Dendritic cell treated with granulocyte-macrophage colony-stimulating factor and Interleukin-4, amounts not matched to agents 40 ng/mL and 50 ng/mL, for 4 days (primary cell): Measurements from ENCODE around the gene MISP.
"Not testable (repeated sequence)": the region's sequence is repeated elsewhere in the genome, so short reads cannot be mapped to it uniquely, and the experiment has no call there.

Source experiments
- H3K27ac Mint-ChIP-seq: one replicate; pipeline ENCODE4 v1.8.0; 2022; ENCODE audit warnings: mild to moderate bottlenecking, mixed read lengths
- H3K27me3 Mint-ChIP-seq: one replicate; pipeline ENCODE4 v1.8.0; 2022; ENCODE audit warnings: mild to moderate bottlenecking, mixed read lengths
- H3K36me3 Mint-ChIP-seq: one replicate; pipeline ENCODE4 v1.8.0; 2022; ENCODE audit warnings: low read depth, mixed read lengths
- H3K4me1 Mint-ChIP-seq: one replicate; pipeline ENCODE4 v1.8.0; 2022; ENCODE audit warnings: low read depth, mixed read lengths
- H3K4me3 Mint-ChIP-seq: one replicate; pipeline ENCODE4 v1.8.0; 2022; ENCODE audit warnings: mild to moderate bottlenecking, moderate library complexity, mixed read lengths
- H3K9me3 Mint-ChIP-seq: one replicate; pipeline ENCODE4 v1.8.0; 2022; ENCODE audit warnings: mixed read lengths
- intact Hi-C: fragments of 100-400 bp; cut with micrococcal nuclease; formaldehyde crosslinking; loops from one replicate; pipeline ENCODE4 v1.15.0; 2022

Gene MISP, protein sequence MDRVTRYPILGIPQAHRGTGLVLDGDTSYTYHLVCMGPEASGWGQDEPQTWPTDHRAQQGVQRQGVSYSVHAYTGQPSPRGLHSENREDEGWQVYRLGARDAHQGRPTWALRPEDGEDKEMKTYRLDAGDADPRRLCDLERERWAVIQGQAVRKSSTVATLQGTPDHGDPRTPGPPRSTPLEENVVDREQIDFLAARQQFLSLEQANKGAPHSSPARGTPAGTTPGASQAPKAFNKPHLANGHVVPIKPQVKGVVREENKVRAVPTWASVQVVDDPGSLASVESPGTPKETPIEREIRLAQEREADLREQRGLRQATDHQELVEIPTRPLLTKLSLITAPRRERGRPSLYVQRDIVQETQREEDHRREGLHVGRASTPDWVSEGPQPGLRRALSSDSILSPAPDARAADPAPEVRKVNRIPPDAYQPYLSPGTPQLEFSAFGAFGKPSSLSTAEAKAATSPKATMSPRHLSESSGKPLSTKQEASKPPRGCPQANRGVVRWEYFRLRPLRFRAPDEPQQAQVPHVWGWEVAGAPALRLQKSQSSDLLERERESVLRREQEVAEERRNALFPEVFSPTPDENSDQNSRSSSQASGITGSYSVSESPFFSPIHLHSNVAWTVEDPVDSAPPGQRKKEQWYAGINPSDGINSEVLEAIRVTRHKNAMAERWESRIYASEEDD

DNA sequence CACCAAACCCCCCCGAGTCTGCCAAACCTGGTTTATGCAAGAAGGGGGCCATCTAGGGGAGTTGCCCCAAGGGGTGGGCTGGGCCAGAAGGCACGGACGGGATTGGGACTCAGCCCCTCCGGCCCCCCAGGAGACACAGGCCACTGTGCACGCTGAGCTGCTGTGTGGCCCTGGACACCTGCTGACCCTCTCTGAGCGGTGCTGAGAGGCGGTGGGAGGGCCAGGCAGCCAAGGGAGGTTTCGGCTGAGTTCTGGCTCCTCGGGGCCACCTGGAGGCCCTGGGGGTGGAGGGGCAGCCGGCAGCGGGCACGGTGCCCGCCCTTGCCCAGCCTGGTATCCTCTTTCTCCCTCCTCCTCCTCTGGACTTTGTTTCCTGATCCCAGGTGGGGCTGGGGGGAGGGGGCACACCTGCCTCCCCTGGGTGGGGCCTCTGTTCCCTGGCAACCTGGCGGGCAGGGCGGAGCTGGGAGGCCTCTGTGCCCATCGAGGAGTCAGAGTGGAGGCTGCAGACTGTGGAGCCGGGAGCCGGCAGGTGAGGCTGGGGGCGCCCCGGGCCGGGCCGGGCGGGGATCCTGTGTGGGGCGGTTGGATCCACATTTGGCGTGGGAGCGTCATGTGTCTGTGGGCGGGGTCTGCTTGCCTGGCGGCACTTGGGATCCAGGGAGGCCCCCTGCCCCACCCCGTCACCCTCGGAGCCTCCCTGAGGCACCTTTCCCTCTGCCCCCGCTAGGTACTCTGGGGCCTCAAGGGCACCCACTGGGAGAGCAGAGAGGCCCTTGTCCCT lies at the start of gene MISP:
Gene MISP (plus strand): TSS at position 473 of the 784 bp plus-strand sequence. CDS start 5,835 bp downstream, outside the sequence.
- intact Hi-C loops = loop anchor here (5.0 kb wide), 1 partner anchor 89 kb away; the partner anchor contains the start of gene RNF126
- Mint-ChIP-seq H3K27ac (peak within 1 kb of the TSS; percentile 73), H3K36me3 (no peaks in the 10 kb centered on the region), H3K4me3 (no peak within 1 kb of the TSS), H3K27me3 (peaks cover 16% of the 10 kb centered on the region), H3K4me1 (peaks cover 22% of the 10 kb centered on the region), H3K9me3 (peaks cover 9% of the 10 kb centered on the region)

DNA sequence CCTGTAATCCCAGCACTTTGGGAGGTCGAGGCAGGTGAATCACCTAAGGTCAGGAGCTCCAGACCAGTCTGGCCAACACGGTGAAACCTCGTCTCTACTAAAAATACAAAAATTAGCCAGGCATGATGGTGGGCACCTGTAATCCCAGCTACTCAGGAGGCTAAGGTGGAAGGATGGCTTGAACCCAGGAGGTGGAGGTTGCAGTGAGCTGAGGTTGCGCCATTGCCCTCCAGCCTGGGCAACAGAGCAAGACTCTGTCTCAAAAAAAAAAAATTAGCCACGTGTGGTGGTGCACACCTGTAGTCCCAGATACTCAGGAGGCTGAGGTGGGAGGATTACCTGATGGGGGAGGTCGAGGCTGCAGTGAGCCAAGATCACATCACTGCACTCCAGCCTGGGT lies 48.1 kb upstream of the MISP start:
- Mint-ChIP-seq H3K4me3 (peak overlapping the region; percentile 92), H3K27me3 (peaks cover 14% of the 10 kb centered on the region), H3K27ac (peak overlapping the region; percentile 85), H3K4me1 (peaks cover 44% of the 10 kb centered on the region)
- H3K36me3 Mint-ChIP-seq, intact Hi-C loops, H3K9me3 Mint-ChIP-seq: not testable (repeated sequence)

DNA sequence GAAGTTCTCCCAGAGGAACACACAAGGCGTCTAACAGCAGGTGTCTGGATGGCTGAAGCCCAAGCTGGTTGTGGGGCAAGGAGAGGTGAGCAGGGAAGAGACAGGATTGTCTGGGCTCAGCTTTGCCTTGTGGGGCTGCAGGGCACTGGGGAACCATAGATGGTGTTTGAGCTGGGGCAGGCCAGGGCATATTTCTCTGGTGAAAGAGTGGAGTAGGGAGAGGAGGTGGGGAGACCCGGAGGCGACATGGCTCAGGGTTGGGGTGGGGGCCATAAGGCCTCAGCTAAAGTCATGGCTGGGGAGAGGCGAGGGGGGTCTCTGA lies 47.6 kb upstream of the MISP start:
- peak overlapping the region; percentile 92 for H3K4me3 Mint-ChIP-seq
- peak overlapping the region; percentile 85 for H3K27ac Mint-ChIP-seq
- intact Hi-C loops = no loop called here

DNA sequence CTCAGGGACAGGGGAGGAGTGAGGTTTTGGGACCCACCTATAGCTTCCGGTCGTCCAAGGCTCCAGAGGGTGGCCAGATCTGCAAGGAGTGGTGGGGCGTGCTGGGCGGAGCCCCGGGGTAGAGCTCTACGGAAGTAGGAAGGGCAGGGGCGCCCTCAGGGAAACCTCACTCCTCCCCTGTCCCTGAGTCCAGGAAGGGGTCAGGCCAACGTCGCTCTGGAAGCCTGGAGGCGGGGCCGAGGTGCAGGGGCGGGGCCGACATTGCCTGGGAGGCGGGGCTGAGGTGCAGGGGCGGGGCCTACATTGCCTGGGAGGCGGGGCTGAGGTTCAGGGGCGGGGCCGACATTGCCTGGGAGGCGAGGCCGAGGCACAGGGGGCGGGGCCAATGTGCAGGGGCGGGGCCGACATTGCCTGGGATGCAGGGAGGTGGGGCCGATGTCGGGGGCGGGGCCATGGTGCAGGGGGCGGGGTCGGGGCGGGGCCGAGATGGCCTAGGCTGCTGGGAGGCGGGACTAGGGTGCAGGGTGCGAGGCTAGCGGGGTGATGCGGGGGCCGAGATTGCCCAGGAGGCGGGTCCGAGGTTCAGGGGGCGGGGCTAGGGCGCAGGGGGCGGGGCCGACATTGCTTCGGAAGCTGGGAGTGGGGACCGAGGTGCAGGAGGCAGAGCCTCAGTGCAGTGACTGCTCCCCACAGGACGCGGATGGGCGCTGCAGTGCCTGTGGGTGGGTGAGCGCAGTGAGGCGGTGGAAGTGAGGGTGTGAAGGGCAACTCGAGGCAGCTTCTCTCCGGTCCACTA lies 47.1 kb upstream of the MISP start:
- Mint-ChIP-seq H3K27me3 (peaks cover 21% of the 10 kb centered on the region), H3K27ac (peak overlapping the region; percentile 85), H3K4me3 (peak overlapping the region; percentile 92), H3K36me3 (peaks cover 8% of the 10 kb centered on the region), H3K4me1 (peaks cover 38% of the 10 kb centered on the region), H3K9me3 (no peaks in the 10 kb centered on the region)
- intact Hi-C loops = loop anchor here (1.0 kb wide), 1 partner anchor 23 kb away; no protein-coding TSS in a partner anchor

More for the DNA sequence above, 47.6 kb upstream of the MISP start:
- H3K9me3 Mint-ChIP-seq = no peaks in the 10 kb centered on the region
- H3K4me1 Mint-ChIP-seq = peaks cover 44% of the 10 kb centered on the region
- peaks cover 18% of the 10 kb centered on the region for H3K27me3 Mint-ChIP-seq
- peaks cover 8% of the 10 kb centered on the region for H3K36me3 Mint-ChIP-seq

DNA sequence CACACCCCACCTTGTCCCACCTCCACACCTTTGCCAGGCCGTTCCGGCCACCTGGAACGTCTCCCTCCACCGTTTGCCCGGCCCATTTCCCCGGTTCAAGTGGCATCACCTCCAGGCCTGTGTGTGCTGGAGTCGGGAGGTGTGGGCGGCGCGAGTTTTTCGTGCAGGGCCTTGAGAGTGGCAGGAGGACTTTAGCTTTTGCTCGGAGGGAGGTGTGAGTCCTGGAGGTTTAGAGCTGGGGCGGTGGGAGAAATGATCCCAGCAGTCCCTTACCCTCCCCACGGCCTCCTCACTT lies 46.5 kb upstream of the MISP start:
- Mint-ChIP-seq H3K4me3 (peak overlapping the region; percentile 66), H3K9me3 (no peaks in the 10 kb centered on the region), H3K36me3 (peaks cover 8% of the 10 kb centered on the region), H3K27ac (peak overlapping the region; percentile 85), H3K4me1 (peaks cover 33% of the 10 kb centered on the region), H3K27me3 (peaks cover 21% of the 10 kb centered on the region)
- intact Hi-C loops = loop anchor here (1.0 kb wide), 1 partner anchor 23 kb away; no protein-coding TSS in a partner anchor

DNA sequence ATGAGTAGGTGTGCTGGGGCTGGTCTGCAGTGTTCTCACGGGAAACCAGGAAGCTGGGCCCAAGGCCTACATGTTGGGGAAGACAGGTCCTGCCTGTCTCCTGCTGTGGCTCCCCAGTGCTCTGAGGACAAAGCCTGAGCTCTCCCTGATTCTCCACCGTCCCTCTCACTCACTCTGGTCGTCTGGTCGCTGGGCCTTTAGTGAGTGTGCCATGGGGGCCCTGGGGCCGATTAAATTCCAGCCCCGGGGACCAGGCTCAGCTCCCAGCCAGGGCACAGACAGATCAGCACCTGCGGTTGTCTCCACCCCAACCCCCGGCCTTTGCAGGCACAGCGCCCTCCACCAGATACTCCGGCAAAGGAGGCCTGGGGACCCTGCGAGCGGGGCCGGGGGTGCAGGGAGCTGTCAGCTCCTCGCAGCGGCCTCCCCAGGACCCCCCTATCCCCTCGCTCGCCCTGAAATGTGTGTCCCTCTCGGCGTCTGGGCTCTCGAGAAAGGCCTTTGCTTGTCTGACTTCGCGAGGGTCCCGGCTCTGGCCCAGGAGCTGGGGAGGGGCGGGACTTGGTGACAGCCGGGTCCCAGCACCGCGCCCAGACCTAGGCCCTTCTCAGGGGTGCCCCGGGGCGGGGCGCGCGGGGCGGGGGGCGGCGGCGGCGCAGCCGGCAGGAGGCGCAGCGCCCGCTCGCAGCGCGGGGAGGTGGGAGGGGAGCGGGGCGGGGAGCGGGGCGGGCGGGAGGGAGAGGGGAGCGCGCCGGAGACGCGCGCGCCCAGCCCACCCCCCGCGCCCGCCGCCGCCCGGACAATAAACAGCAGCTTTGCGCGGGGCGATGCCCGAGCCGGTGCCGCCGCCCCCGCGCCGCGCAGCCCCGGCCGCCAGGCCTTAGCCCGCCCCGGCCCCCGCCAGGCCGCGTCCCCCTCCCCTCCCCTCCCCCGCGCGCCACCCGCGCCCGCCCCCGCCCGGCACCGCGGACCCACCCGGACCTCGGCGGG lies 42.5 kb upstream of the MISP start, which contains the start of gene PALM:
Gene PALM (plus strand): TSS at position 782 of the 990 bp plus-strand sequence. CDS start 212 bp downstream, outside the sequence.
- Mint-ChIP-seq H3K36me3 (peaks cover 3% of the 10 kb centered on the region), H3K27me3 (peaks cover 55% of the 10 kb centered on the region), H3K4me3 (peak within 1 kb of the TSS; percentile 48), H3K9me3 (no peaks in the 10 kb centered on the region), H3K4me1 (peaks cover 10% of the 10 kb centered on the region), H3K27ac (no peak within 1 kb of the TSS)
- intact Hi-C loops = no loop called here

DNA sequence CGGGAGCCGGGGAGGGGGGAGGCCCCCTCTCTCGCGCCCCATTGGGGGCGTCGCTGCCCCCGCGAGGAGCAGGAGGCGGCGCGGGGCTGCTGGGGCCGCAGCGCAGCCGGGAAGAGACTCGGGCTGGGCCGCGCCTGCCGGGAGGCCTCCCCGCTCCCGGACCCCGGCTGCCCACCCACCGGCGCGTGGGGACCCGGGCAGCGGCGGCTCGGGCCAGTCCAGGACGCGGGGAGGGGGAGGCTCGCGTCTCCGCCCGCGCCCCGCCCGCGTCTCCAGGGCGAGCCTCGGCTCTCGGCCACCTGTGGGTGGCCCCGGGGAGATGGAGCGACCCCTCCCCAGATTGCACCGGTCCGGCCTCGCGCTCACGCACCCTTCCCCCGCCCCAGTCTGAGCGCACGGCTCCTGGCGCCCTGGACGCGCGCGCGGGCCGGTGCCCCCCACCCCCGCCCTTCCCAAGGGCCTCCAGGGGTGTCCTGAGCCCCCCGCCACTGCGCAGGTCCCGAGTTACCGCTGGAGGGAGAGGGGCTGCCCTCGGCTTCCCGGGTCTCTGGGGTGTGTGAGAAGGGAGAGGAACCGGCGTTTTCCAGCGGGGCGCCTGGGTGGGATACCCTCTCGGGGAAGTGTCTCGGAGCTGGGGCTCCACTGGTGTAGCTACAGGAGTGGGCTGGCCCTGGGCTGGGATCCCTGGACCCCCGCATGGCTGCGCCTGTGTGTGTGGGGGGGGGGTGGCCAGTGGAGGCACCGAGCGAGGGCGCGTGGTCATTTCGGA lies 41.5 kb upstream of the MISP start:
- H3K4me1 Mint-ChIP-seq = peaks cover 6% of the 10 kb centered on the region
- H3K9me3 Mint-ChIP-seq = no peaks in the 10 kb centered on the region
- intact Hi-C loops = no loop called here
- no peak overlapping the region for H3K27ac Mint-ChIP-seq
- H3K27me3 Mint-ChIP-seq = peaks cover 58% of the 10 kb centered on the region
- no peaks in the 10 kb centered on the region for H3K36me3 Mint-ChIP-seq
- H3K4me3 Mint-ChIP-seq = peak overlapping the region; percentile 39

DNA sequence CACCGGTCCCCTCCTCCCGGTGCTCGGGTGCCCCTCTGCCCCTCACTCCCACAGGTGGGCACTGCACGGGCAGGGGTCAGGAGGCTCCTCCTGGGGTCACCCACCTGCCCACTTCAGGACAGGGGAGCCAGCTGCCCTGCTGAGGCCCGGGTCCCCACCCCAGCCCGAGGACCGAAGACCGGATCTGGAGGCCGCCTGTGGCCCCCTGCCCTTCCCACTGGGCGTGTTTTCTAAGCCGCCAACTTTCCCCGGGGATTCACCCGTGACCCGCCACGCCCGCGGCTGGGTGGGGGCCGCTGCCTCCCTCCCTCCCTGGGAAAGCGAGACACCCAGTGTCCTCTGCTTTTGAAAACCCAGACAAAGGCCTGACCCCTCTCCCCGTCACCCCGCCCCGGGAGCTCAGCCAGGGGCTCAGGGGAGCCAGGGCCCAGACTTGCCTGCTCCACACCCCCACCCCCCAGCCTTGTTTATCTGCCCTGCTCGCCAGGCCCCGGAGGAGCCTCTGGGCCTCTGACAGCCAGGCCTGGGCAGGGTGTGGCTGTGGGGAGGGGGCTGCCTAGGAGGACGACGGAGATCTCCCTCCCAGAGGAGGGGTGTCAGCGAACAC lies 40.8 kb upstream of the MISP start:
- H3K4me3 Mint-ChIP-seq = no peak overlapping the region
- no peak overlapping the region for H3K27ac Mint-ChIP-seq
- no peaks in the 10 kb centered on the region for H3K36me3 Mint-ChIP-seq
- intact Hi-C loops = no loop called here
- peaks cover 5% of the 10 kb centered on the region for H3K4me1 Mint-ChIP-seq
- H3K27me3 Mint-ChIP-seq = peaks cover 58% of the 10 kb centered on the region
- H3K9me3 Mint-ChIP-seq = peaks cover 1% of the 10 kb centered on the region

DNA sequence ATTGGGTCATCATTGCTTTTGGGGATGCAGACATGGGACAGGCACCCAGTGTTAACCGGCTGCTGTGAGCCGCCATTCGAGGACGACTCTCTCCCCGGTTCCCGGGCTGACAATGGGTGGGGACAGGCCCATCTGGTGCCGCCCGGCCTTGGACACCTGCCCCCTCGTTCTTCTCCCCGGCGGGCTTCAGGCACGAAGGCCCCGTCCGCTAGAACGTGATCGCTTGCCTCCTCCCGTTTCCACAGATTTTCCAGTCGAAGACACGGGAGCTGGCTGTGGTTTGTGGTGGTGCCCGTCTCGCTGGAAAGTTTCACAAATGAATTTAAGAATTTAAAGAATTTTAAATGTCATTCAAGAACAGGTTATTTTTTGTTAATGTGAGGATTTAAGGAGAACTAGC lies 40.1 kb upstream of the MISP start:
- intact Hi-C loops = no loop called here
- Mint-ChIP-seq H3K27me3 (peaks cover 60% of the 10 kb centered on the region), H3K9me3 (peaks cover 8% of the 10 kb centered on the region), H3K4me3 (no peak overlapping the region), H3K27ac (no peak overlapping the region), H3K4me1 (peaks cover 5% of the 10 kb centered on the region), H3K36me3 (peaks cover 6% of the 10 kb centered on the region)

DNA sequence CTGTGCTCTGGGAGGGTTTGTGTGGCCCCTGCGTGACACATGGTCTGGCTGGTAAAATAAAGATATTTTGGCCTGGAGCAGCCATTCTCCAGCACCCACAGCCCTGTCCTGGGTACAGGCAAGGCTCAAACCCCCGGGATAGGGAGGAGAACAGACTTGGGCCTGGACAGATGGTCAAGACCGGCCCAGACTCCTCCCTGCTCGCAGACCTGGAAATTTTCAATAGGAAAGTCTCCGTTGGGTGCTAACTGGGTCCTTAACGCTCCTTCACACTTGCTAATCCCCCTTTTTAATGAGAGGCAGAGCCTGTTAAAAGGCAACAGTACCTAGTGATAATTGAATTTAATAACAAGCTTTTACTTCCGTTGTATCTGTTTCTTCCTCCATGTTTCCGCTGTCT lies 39.7 kb upstream of the MISP start:
- peaks cover 60% of the 10 kb centered on the region for H3K27me3 Mint-ChIP-seq
- no peak overlapping the region for H3K4me3 Mint-ChIP-seq
- H3K27ac Mint-ChIP-seq = no peak overlapping the region

DNA sequence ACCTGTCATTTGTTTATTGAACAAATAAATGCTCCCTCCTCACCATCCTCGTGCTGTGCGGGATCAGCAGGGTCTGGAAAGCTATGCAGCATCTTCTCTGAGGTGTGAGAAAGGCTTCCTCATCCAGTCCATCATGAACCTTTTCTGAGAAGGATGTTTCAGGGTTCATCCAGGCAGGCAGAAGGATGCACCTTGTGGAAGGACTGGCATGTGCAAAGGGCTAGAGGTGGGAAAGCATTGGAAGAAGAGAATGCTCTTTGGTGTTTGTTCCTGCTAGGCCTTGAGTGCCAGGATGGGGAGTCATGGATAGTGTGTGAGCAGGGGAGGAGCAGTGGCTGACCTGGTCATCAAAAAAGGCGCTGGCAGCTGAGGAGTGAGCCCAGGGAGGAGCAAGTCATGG lies 35.6 kb upstream of the MISP start:
- H3K4me3 Mint-ChIP-seq = no peak overlapping the region
- H3K27ac Mint-ChIP-seq = no peak overlapping the region
- peaks cover 4% of the 10 kb centered on the region for H3K4me1 Mint-ChIP-seq
- H3K36me3 Mint-ChIP-seq = peaks cover 6% of the 10 kb centered on the region
- peaks cover 10% of the 10 kb centered on the region for H3K9me3 Mint-ChIP-seq
- intact Hi-C loops = no loop called here
- H3K27me3 Mint-ChIP-seq = peaks cover 56% of the 10 kb centered on the region

More for the DNA sequence above, 39.7 kb upstream of the MISP start:
- peaks cover 5% of the 10 kb centered on the region for H3K4me1 Mint-ChIP-seq
- peaks cover 10% of the 10 kb centered on the region for H3K9me3 Mint-ChIP-seq
- H3K36me3 Mint-ChIP-seq = peaks cover 6% of the 10 kb centered on the region
- intact Hi-C loops = no loop called here
